Measurements from ENCODE around the gene JAKMIP2. TPM values are rescaled to one million over a fixed set of nuclear protein-coding genes. Genes with fewer than 3 reads are reported as not detected.

The JAKMIP2 gene
- polyA plus RNA-seq, 1 of the 3 experiments (the other 2 are of a cell fraction), result 2.1 TPM

- H3K4me1 ChIP-seq (ENCODE audit: control insufficient read depth in 1 of 2, insufficient read depth in 2 of 2, low read depth in 1 of 2, low read length in 1 of 2), result peaks cover 0 to 4% of the 10 kb centered on the region in 2 experiments; a peak in 1 of 4 replicates
- no peaks in the 10 kb centered on the region for H4K20me1 ChIP-seq (ENCODE audit: insufficient read depth)
- peaks cover 3% of the 10 kb centered on the region for H3F3A ChIP-seq (replicated peaks; ENCODE audit: insufficient read depth)
- H3K9ac ChIP-seq, result no peak overlapping the region
- H3K27me3 ChIP-seq (ENCODE audit: insufficient read depth), result no peaks in the 10 kb centered on the region
- DNase-seq, result peak; percentile 48
- peak; percentile 80 for TF ChIP-seq CTCF (IDR thresholded peaks at IDR 0.05)
- TF ChIP-seq RAD21 (IDR thresholded peaks at IDR 0.05; ENCODE audit: low read length), result peak; percentile 95
- TF ChIP-seq FOXM1 (IDR thresholded peaks at IDR 0.05; ENCODE audit: low read depth), result no peak
- TF ChIP-seq SMC3 (IDR thresholded peaks at IDR 0.05; ENCODE audit: low read depth, low read length), result peak; percentile 85
- peak overlapping the region; percentile 88 for H2AFZ ChIP-seq (ENCODE audit: low read depth)
- ChIA-PET POLR2A (interaction anchor here (1.3 kb wide), 1 partner anchor 98 kb away, joined by 3 read pairs; no protein-coding TSS in a partner anchor), CTCF (interaction anchor here (0.5 to 8.7 kb wide), 67 partner anchors 8 to 1047 kb away, joined by 3 to 118 read pairs (median 4); partner anchors contain the start of gene DPYSL3)
- H3K9me2 ChIP-seq, result no peaks in the 10 kb centered on the region
- no peak overlapping the region for H3K4me3 ChIP-seq (ENCODE audit: low read depth in 2 of 2, low read length in 1 of 2)
- H3K27ac ChIP-seq (ENCODE audit: low read depth in 2 of 2, low read length in 1 of 2), result no peak overlapping the region; a peak in 1 of 4 replicates
- H3K36me3 ChIP-seq (replicated peaks in 1 of 2; ENCODE audit: control insufficient read depth in 1 of 2, insufficient read depth in 2 of 2, low read length in 1 of 2), result no peaks in the 10 kb centered on the region
- no peak overlapping the region for H3K4me2 ChIP-seq
- no peaks in the 10 kb centered on the region for H3K9me3 ChIP-seq
- no peaks in the 10 kb centered on the region for H3K79me2 ChIP-seq (ENCODE audit: insufficient read depth)
- WGBS (ENCODE audit: low lambda C conversion rate), result 34% methylated on average over 8 of the region's 8 CpGs
Observed at GRCh38 chr5:147578228-147579024, 204.1 kb downstream of the JAKMIP2 start.

GRCh38 chr5:147576646-147577535, 205.6 kb downstream of the JAKMIP2 start:
- H3K27ac ChIP-seq (ENCODE audit: low read depth in 2 of 2, low read length in 1 of 2), result no peak overlapping the region
- peak; percentile 49 for DNase-seq
- no peaks in the 10 kb centered on the region for H4K20me1 ChIP-seq (ENCODE audit: insufficient read depth)
- no peak overlapping the region for H3K4me2 ChIP-seq
- peak overlapping the region in 1 of 2 experiments; percentile 29; a peak in 1 of 4 replicates for H3K4me3 ChIP-seq (ENCODE audit: low read depth in 2 of 2, low read length in 1 of 2)
- no peak overlapping the region for H3K9ac ChIP-seq
- no peaks in the 10 kb centered on the region for H3K9me3 ChIP-seq
- H3K4me1 ChIP-seq (ENCODE audit: control insufficient read depth in 1 of 2, insufficient read depth in 2 of 2, low read depth in 1 of 2, low read length in 1 of 2), result peaks cover 0 to 4% of the 10 kb centered on the region in 2 experiments; a peak in 1 of 4 replicates
- no peaks in the 10 kb centered on the region for H3K9me2 ChIP-seq
- ChIA-PET POLR2A (no interaction called here), CTCF (interaction anchor here (0.6 to 8.7 kb wide), 32 partner anchors 9 to 1688 kb away, joined by 3 to 118 read pairs (median 5); partner anchors contain the start of gene DPYSL3)
- no peak for TF ChIP-seq GABPA (IDR thresholded peaks at IDR 0.05; ENCODE audit: low read depth)
- peak; percentile 62 for TF ChIP-seq SMC3 (IDR thresholded peaks at IDR 0.05; ENCODE audit: low read depth, low read length)
- no peak for TF ChIP-seq MEF2A (IDR thresholded peaks at IDR 0.05; ENCODE audit: borderline replicate concordance, low read depth)
- peak; percentile 88 for TF ChIP-seq CTCF (IDR thresholded peaks at IDR 0.05)
- peak; percentile 58 for TF ChIP-seq PBX3 (IDR thresholded peaks at IDR 0.05)
- TF ChIP-seq RAD21 (IDR thresholded peaks at IDR 0.05; ENCODE audit: low read length), result peak; percentile 69
- H2AFZ ChIP-seq (ENCODE audit: low read depth), result no peak overlapping the region
- H3F3A ChIP-seq (replicated peaks; ENCODE audit: insufficient read depth), result peaks cover 3% of the 10 kb centered on the region
- WGBS (ENCODE audit: low lambda C conversion rate), result 63% methylated on average over 15 of the region's 15 CpGs
- H3K27me3 ChIP-seq (ENCODE audit: insufficient read depth), result no peaks in the 10 kb centered on the region
- H3K36me3 ChIP-seq (replicated peaks in 1 of 2; ENCODE audit: control insufficient read depth in 1 of 2, insufficient read depth in 2 of 2, low read length in 1 of 2), result no peaks in the 10 kb centered on the region
- no peaks in the 10 kb centered on the region for H3K79me2 ChIP-seq (ENCODE audit: insufficient read depth)
